ACC112 (cell line): ENCODE data around the gene NPTXR.
"Not testable (repeated sequence)": the region's sequence is repeated elsewhere in the genome, so short reads cannot be mapped to it uniquely, and the experiment has no call there.

Experiments used
- H2AFZ ChIP-seq: fragments of 200-600 bp; sonication (generic); one replicate; pipeline ENCODE4 v1.6.0; 2017; ENCODE audit warnings: antibody characterized with exemption, low read length; ENCODE audit not compliant: unreplicated experiment
- H3K27ac ChIP-seq: fragments of 200-600 bp; sonication (generic); 2 replicates; pipeline ENCODE4 v1.5.1; 2014; ENCODE audit warnings: low read depth, mild to moderate bottlenecking, antibody characterized with exemption, low read length, moderate library complexity
- H3K27me3 ChIP-seq: fragments of 200-600 bp; sonication (generic); 2 replicates; pipeline ENCODE4 v1.6.1; 2014; ENCODE audit warnings: mild to moderate bottlenecking, antibody characterized with exemption, low read length, moderate library complexity, mixed read lengths; ENCODE audit not compliant: insufficient read depth
- H3K36me3 ChIP-seq: fragments of 200-600 bp; sonication (generic); 2 replicates; pipeline ENCODE4 v1.6.1; 2016; ENCODE audit warnings: mild to moderate bottlenecking, antibody characterized with exemption, low read length, moderate library complexity, mixed read lengths; ENCODE audit not compliant: insufficient read depth
- H3K4me1 ChIP-seq: fragments of 200-600 bp; sonication (generic); one replicate; pipeline ENCODE4 v1.6.1; 2016; ENCODE audit warnings: low read length, mixed read lengths; ENCODE audit not compliant: insufficient read depth, unreplicated experiment, control insufficient read depth
- H3K4me3 ChIP-seq: fragments of 200-600 bp; sonication (generic); 2 replicates; pipeline ENCODE4 v1.5.1; 2014; ENCODE audit warnings: mild to moderate bottlenecking, low read depth, low read length
- H3K79me2 ChIP-seq: fragments of 200-600 bp; sonication (generic); one replicate; pipeline ENCODE4 v1.6.0; 2016; ENCODE audit warnings: low read length; ENCODE audit not compliant: control insufficient read depth, unreplicated experiment, insufficient read depth

NPTXR gene

DNA sequence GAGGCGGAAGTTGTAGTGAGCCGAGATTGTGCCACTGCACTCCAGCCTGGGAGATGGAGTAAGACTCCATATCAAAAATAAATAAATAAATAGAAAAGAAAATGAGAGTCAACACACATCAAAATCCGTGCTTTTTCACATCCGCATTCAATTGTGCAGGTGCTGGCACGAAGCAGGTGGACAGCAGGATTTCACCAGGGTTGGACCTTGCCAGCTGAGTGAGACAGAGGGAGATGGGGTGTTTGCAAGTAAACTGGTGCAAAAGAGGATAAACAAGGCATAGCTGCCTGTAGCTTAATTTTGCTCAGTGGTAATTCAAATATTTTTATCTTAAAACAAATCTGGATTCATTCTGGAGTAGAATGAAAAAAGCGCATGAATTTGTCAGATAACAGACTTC, 26.6 kb downstream of the NPTXR start:
- Histone ChIP-seq H3K4me1 (no peaks in the 10 kb centered on the region), H2AFZ (no peak overlapping the region), H3K4me3 (no peak overlapping the region), H3K79me2 (no peaks in the 10 kb centered on the region), H3K36me3 (no peaks in the 10 kb centered on the region), H3K27me3 (peaks cover 29% of the 10 kb centered on the region), H3K27ac (no peak overlapping the region)

DNA sequence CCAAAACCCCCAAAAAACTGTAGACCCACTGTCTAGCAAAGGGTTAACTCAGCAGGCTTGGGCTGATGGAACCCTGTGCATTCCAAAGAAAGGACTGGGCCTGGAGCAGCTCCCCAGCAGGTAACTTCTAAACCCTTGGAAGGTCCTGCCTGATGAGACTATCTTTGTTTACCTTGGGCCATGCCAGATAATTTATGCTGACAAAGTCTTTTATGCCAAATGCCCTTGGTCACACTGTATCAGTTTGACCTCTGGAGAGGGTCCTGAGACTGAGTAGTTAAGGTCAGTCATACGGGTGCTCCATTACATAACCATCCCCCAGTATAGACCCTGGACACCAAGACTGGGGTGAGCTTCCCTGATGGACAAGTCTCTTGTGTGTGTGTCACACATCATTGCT, 28.0 kb downstream of the NPTXR start:
- H3K4me1 ChIP-seq, result no peaks in the 10 kb centered on the region
- H3K27me3 ChIP-seq, result peaks cover 29% of the 10 kb centered on the region
- no peak overlapping the region for H3K27ac ChIP-seq
- no peaks in the 10 kb centered on the region for H3K36me3 ChIP-seq
- no peak overlapping the region for H2AFZ ChIP-seq
- no peak overlapping the region for H3K4me3 ChIP-seq
- H3K79me2 ChIP-seq, result no peaks in the 10 kb centered on the region

DNA sequence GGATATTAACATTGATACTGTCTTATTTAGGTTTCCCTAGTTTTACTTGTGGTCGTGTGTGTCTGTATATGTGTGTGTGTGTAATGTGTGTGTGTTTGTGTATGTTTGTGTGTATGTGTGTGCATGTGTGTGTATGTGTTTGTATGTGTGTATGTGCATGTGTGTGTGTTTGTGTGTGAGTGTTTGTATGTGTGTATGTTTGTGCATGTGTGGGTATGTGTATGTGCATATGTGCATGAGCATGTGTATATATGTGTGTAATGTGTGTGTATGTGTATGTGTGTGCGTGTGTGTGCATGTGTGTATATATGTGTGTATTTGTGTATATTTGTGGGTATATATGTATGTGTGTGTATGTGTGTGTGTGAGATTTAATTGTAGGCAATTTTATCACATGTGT, 32.6 kb downstream of the NPTXR start:
- Histone ChIP-seq H3K27ac (no peak overlapping the region), H3K79me2 (no peaks in the 10 kb centered on the region)

DNA sequence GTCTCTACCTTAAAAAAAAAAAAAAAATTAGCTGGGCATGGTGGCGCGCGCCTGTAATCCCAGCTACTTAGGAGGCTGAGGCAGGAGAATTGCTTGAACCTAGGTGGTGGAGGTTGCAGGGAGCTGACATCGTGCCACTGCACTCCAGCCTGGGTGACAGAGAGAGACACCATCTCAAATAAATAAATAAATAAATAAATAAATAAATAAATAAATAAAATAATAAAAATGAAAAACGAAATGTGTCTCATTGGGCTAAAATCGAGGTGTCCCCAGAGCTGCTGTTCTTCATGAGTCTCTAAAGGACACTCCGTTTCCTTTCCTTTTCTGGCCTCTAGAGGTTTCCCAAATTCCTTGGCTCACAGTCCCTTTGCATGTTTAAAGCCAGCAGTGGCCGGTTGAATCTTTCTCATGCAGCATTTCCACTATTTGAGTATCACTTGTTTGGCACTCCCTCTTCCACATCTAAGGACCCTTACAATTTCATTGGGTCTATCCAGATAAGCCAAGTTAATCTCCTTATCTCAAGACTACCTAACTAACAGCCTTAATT, 38.7 kb downstream of the NPTXR start:
- H3K79me2 ChIP-seq, H3K36me3 ChIP-seq, H3K4me1 ChIP-seq, H3K27ac ChIP-seq, H3K27me3 ChIP-seq, H3K4me3 ChIP-seq, H2AFZ ChIP-seq: not testable (repeated sequence)

More for the DNA sequence above, 32.6 kb downstream of the NPTXR start:
- no peaks in the 10 kb centered on the region for H3K36me3 ChIP-seq
- no peak overlapping the region for H3K4me3 ChIP-seq
- no peak overlapping the region for H2AFZ ChIP-seq
- no peaks in the 10 kb centered on the region for H3K4me1 ChIP-seq
- H3K27me3 ChIP-seq, result peaks cover 18% of the 10 kb centered on the region

DNA sequence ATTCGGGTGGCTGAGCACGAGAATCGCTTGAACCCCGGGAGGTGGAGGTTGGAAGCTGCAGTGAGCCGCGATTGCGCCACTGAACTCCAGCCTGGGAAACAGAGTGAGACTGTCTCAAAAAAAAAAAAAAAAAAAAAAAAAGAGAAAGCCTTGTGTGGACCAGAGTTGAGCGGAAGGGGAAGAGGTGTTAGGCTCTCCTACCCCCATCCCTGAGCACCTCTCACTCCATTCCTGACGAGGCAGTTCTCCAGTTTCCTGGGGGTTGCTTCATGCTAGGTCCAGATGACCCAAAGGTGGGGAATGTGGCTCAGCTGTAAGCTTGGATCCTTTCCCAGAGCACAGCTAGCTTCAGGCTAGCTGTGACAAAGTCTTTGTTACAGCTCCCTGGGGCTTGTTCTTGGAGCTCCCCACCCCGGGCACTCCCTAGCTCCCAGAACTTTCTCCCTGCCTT, 41.1 kb downstream of the NPTXR start:
- Histone ChIP-seq H3K36me3 (no peaks in the 10 kb centered on the region), H3K79me2 (no peaks in the 10 kb centered on the region), H3K27ac (no peak overlapping the region), H3K4me1 (no peaks in the 10 kb centered on the region), H3K27me3 (no peaks in the 10 kb centered on the region), H3K4me3 (no peak overlapping the region), H2AFZ (no peak overlapping the region)

DNA sequence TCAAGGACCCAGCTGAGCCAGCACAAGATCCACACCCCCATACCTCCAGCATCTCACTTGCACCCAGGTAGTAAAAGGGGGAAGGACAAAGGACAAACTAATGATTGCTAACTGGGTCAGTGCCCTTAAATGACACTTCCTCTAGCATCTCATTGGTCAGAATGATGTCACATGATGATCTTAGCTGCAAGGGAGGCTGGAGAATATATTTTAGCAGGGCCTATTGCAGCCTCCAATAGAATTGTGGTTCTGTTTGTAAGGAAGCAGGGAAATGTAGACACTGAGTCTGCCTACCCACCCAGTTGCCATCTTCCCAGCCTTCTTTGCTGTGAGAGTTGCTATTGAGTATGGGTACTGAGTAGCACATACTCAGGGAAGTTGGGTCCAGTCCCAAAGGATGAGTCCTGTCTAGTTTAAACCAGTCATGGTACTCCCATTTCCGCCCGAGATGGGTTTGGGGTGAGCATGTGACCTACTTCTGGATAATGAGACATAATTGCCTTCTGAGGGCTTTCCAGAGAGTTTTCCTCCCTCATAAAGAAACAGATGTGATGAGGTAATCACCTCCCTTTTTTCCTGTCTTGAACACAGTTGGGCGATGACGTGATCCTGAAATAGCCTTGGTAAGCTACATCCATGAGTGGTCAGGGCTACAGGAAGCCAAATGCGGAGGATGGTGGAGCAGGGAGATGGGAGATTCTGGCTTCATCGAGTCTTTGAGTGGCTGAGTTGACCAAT, 44.4 kb downstream of the NPTXR start:
- Histone ChIP-seq H3K79me2 (no peaks in the 10 kb centered on the region), H3K4me3 (no peak overlapping the region), H3K27ac (no peak overlapping the region), H3K4me1 (peaks cover under 1% of the 10 kb centered on the region), H3K36me3 (no peaks in the 10 kb centered on the region), H2AFZ (no peak overlapping the region), H3K27me3 (no peaks in the 10 kb centered on the region)

DNA sequence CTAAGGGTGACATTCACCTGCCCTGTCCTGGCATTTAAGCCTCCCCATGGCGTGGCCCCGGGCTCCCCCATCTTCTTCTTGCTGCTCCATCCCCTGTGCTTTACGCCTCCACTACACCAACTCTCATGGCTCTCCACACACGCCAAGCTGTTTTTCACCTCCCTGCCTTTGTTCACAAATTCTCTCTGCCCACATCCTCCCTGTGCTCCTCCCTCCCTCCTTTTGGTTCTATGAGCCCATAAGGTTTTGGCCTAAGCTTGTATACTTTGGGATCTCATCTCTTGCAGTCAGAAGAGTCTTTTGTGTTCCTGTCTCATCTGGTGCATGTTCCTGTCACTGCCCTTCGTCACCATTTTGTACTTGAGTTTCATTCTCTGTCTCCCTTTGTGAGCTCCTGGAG, 45.3 kb downstream of the NPTXR start:
- H2AFZ ChIP-seq, result no peak overlapping the region
- peaks cover 1% of the 10 kb centered on the region for H3K79me2 ChIP-seq
- no peak overlapping the region for H3K4me3 ChIP-seq
- H3K36me3 ChIP-seq, result no peaks in the 10 kb centered on the region
- no peaks in the 10 kb centered on the region for H3K27me3 ChIP-seq
- H3K27ac ChIP-seq, result no peak overlapping the region
- H3K4me1 ChIP-seq, result peaks cover 4% of the 10 kb centered on the region

DNA sequence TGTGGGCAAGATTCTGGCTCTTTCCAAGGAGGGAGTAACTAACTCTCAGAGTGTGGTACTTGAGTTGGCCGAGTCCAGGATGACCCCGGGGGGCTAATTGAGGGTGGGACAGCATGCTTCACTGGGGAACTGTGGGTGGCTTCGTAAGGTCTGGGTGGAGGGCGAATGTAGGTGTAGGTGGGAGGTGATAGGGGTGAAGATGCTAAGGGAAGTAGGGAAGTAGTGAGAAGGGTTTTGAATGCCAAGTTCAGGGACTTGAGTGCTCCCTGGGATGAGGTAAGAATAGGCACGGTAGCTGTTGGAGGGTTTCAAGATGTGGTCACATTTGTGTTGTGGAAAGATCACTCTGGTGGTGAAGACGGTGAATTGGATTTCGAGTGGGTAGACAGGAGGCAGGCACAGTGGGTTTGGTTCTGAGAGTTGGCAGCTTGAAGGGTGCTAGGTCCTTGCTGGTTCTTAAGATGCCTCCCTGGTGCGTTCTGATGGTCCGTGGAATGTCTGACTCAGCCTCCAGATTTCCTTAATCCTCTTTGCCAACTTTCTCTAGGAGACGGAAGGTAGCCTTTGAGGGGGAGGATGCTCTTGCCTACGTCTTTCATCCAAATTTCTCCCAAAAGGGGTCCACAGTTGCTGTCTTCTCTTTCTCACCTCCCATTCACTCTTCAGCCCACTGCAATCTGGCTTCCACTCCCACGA, 47.4 kb downstream of the NPTXR start:
- no peak overlapping the region for H3K27ac ChIP-seq
- no peaks in the 10 kb centered on the region for H3K27me3 ChIP-seq
- H2AFZ ChIP-seq, result no peak overlapping the region
- peaks cover 11% of the 10 kb centered on the region for H3K4me1 ChIP-seq
- H3K79me2 ChIP-seq, result peaks cover 11% of the 10 kb centered on the region
- H3K36me3 ChIP-seq, result no peaks in the 10 kb centered on the region
- no peak overlapping the region for H3K4me3 ChIP-seq

DNA sequence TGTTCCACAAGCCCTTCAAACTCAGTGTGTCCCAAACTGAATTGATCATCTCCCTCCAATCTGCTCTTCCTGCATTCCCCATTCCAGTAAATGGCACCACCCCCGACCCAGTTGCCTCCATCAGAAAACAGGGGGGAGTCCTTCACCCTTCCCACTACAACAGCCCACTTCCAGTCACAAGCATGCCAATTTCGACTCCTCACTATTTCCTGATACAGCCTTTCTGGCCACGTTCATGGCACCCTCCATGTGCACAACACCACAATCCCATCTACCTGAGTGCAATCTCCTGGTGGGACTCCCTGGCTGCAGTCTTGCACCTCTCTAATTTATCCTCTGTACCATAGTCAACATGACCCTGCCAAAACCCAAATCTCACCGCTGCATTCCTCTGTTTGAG, 48.3 kb downstream of the NPTXR start:
- Histone ChIP-seq H3K4me1 (peaks cover 11% of the 10 kb centered on the region), H3K27ac (no peak overlapping the region), H3K79me2 (peaks cover 11% of the 10 kb centered on the region), H2AFZ (no peak overlapping the region), H3K36me3 (no peaks in the 10 kb centered on the region), H3K27me3 (no peaks in the 10 kb centered on the region), H3K4me3 (no peak overlapping the region)

DNA sequence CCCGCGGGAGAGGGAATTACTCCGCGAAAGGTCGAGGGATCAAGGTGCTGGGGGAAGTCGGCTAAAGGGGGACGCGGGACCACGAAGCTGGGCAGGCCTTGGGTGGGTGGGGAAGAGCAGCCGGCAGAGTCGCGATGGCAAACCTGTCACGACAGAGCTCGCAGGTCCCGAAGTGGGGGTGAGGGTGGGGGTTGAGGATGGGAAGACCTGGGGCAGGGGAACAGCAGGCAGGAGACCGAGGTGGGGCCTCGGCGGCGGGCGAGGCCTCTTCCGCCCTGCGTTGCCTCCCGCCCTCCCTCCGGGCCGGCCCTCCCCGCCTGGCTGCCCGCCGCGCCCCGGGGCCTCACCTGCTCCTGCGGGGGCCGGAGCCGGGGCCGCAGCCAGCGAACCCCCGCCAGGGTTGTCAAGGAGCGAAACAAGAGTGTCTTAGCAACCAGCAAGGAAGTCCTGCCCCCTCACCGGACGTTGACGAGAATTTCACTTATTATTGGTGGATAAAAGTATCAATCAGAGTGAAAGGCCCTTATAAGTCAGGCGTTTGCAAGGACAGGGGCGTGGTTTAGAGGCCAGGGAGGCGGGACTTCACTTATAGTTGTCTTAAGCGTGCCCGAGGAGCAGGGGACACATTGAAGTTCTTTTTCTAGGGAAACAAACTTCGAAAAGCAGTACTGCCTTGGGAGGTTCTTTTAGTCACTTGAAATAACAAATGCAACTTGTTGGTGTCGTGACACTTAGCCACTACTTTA, 49.9 kb downstream of the NPTXR start, which contains the start of gene DNAL4:
Gene DNAL4, minus strand, starts transcription at position 423 of the 746 bp plus-strand sequence. CDS start 11,412 bp downstream, outside the sequence.
- Histone ChIP-seq H3K36me3 (no peaks in the 10 kb centered on the region), H3K4me1 (peaks cover 13% of the 10 kb centered on the region), H3K4me3 (peak within 1 kb of the TSS; percentile 94), H3K79me2 (peaks cover 11% of the 10 kb centered on the region), H2AFZ (peak within 1 kb of the TSS; percentile 78), H3K27ac (peak within 1 kb of the TSS; percentile 51), H3K27me3 (no peaks in the 10 kb centered on the region)
